ENCODE data around the gene SSX4B. TPM values are rescaled to one million over a fixed set of nuclear protein-coding genes. Genes with fewer than 3 reads are reported as not detected.

Gene SSX4B
- total RNA-seq = not detected in 2 replicates

GRCh38 chrX:48411860-48412259, at the start of gene SSX4B:
Gene SSX4B (minus strand): TSS chrX:48411960. CDS start chrX:48411372, 588 bp downstream.

GRCh38 chrX:48383239-48383638, 28.5 kb downstream of the SSX4B start, which contains the start of gene SSX4:
Gene SSX4 (plus strand): TSS chrX:48383539. CDS start chrX:48384054, 515 bp downstream.

GRCh38 chrX:48356315-48357094, 55.3 kb downstream of the SSX4B start, which contains the start of gene SSX3:
Gene SSX3 (minus strand): TSS chrX:48356703. CDS start chrX:48355249, 1,454 bp downstream.

Other genes starting within 250 kb of the SSX4B start
- not detected in 2 replicates for gene SSX5, start 215.2 kb downstream of the SSX4B start, total RNA-seq
- gene SSX1, start 156.6 kb downstream of the SSX4B start, total RNA-seq = not detected in 2 replicates
- gene SSX3, start 55.3 kb downstream of the SSX4B start, total RNA-seq = not detected in 2 replicates
- not detected in 2 replicates for gene SSX4, start 28.4 kb downstream of the SSX4B start, total RNA-seq
- 40.0 and 44.6 TPM in 2 replicates for gene SLC38A5, start 58.3 kb upstream of the SSX4B start, total RNA-seq
- gene FTSJ1, start 64.2 kb upstream of the SSX4B start, total RNA-seq = 24.0 and 27.0 TPM in 2 replicates
- gene PORCN, start 97.0 kb upstream of the SSX4B start, total RNA-seq = 7.3 and 10.1 TPM in 2 replicates
- 26.8 and 52.2 TPM in 2 replicates for gene EBP, start 109.8 kb upstream of the SSX4B start, total RNA-seq
- gene TBC1D25, start 127.8 kb upstream of the SSX4B start, total RNA-seq = 4.4 and 5.7 TPM in 2 replicates
- 63.7 and 238 TPM in 2 replicates for gene RBM3, start 162.5 kb upstream of the SSX4B start, total RNA-seq
- 139 and 289 TPM in 2 replicates for gene WDR13, start 185.5 kb upstream of the SSX4B start, total RNA-seq